SHP77 treated with DMSO at 0.1 percent for 48 hours (cell line): ENCODE results near the gene NRXN3.

Source experiments
- DNase-seq: peaks from one replicate; lab custom pipeline; 2025; lab: John Stamatoyannopoulos, UW

Gene NRXN3

GRCh38 chr14:79583738-79584408 is 1413.7 kb downstream of the NRXN3 start:
- no peak for DNase-seq

- DNase-seq: no peak
These were observed 1414.5 kb downstream of the NRXN3 start for GRCh38 chr14:79584679-79585078.

- no peak for DNase-seq
These were observed 1415.7 kb downstream of the NRXN3 start for GRCh38 chr14:79585845-79586244.

GRCh38 chr14:79586416-79586815 is 1416.2 kb downstream of the NRXN3 start:
- DNase-seq: no peak

GRCh38 chr14:79586989-79587598 is 1416.9 kb downstream of the NRXN3 start:
- DNase-seq: no peak

- no peak for DNase-seq
These were observed 1417.7 kb downstream of the NRXN3 start for GRCh38 chr14:79587875-79588274.

- DNase-seq: no peak
These were observed 1418.2 kb downstream of the NRXN3 start for GRCh38 chr14:79588398-79588797.

GRCh38 chr14:79596551-79596950 is 1426.4 kb downstream of the NRXN3 start:
- DNase-seq: no peak

GRCh38 chr14:79597566-79597965 is 1427.4 kb downstream of the NRXN3 start:
- DNase-seq: no peak

- no peak for DNase-seq
These were observed 1428.2 kb downstream of the NRXN3 start for GRCh38 chr14:79598339-79598738.

- DNase-seq: no peak
These were observed 1429.1 kb downstream of the NRXN3 start for GRCh38 chr14:79599239-79599638.

GRCh38 chr14:79600406-79600805 is 1430.2 kb downstream of the NRXN3 start:
- no peak for DNase-seq

- no peak for DNase-seq
These were observed 1431.4 kb downstream of the NRXN3 start for GRCh38 chr14:79601579-79601978.

- no peak for DNase-seq
These were observed 1431.9 kb downstream of the NRXN3 start for GRCh38 chr14:79602045-79602444.

- no peak for DNase-seq
These were observed 1432.6 kb downstream of the NRXN3 start for GRCh38 chr14:79602742-79603141.

GRCh38 chr14:79605849-79606248 is 1435.7 kb downstream of the NRXN3 start:
- no peak for DNase-seq

GRCh38 chr14:79608446-79608845 is 1438.3 kb downstream of the NRXN3 start:
- DNase-seq: no peak

GRCh38 chr14:79613625-79614024 is 1443.5 kb downstream of the NRXN3 start:
- DNase-seq: no peak

- DNase-seq: no peak
These were observed 1444.3 kb downstream of the NRXN3 start for GRCh38 chr14:79614448-79614847.

- no peak for DNase-seq
These were observed 1456.9 kb downstream of the NRXN3 start for GRCh38 chr14:79627058-79627457.

GRCh38 chr14:79629411-79630287 is 1459.5 kb downstream of the NRXN3 start:
- no peak for DNase-seq

GRCh38 chr14:79630288-79630960 is 1460.3 kb downstream of the NRXN3 start:
- no peak for DNase-seq
